Islet precursor cell (in vitro differentiated cells): Measurements from ENCODE around the gene KIF19.

Experiments
- DNase-seq: peaks from one replicate; pipeline ENCODE4 v3.0.0-alpha.2; 2018

The KIF19 gene

DNA sequence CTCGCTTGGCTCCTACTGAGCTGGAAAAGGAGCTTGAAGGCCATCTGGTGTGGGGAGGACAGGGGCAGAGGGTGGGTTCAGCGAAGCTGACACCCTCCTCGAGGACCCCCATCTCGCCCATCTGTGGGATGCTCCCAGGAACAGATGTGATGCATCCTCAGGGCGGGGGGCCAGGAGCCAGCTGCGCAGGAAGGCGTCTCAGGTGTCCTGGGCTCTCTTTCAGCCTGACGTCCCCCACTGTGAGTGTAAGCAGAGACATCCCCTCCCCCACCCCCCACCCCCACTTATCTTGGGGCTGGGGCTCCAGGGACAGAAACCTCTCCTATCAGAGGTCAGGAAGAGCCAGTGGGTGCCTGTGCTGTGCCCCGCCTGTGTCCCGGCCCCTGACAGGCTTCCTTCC is 16.2 kb downstream of the KIF19 start:
- no peak for DNase-seq

DNA sequence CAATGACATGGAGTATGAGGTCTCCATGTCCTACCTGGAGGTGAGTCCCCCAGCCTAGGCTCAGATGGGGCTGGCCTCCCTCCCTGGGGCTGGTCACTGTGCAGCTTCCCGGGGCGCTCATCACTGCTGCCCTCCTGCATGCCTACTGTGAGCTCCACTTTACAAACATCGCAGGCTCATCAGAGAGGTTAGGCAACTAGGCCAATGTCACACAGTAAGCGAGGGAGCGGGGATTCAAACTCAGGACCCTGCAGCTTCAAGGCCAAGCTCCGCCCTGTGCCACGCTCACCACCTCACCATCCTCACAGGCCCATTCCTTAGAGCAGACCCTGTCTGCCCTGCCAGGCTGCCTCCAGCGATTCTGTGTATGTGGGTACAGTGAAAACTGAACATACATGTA is 17.1 kb downstream of the KIF19 start:
- DNase-seq: no peak

DNA sequence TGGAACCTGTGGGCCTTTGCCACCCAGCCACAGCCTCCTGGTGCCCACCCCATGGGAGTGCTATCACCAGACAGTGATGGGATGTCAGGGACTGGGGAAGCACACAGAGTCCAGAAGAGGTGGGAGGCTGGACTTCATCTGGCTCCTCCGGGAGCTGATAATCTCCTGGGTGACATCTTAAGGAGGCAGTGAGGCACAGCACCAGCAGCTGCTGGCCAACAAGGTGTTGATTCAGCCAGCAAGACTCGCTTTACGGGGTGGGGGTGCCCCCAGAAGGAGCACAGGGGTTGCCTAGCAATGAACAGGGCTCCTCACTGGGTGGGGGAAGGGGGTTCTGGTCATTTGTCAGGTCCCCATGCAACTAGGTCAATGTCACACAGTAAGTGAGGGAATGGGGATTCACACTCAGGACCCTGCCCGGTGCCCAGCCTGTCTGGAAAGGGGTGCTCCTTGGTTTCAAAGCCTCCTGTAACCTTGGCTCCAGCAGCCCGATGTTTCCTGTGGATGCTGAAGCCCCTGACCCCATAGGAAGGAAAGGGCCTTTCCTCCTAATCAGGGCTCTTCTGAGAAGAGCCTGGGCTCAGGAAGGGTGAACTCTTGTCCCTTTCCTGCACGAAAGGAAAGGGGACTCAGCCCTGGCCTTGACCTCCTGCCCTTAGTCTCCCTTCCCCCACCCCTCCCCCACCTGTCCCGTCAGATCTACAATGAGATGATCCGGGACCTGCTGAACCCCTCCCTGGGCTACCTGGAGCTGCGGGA is 17.7 kb downstream of the KIF19 start:
- DNase-seq: no peak

DNA sequence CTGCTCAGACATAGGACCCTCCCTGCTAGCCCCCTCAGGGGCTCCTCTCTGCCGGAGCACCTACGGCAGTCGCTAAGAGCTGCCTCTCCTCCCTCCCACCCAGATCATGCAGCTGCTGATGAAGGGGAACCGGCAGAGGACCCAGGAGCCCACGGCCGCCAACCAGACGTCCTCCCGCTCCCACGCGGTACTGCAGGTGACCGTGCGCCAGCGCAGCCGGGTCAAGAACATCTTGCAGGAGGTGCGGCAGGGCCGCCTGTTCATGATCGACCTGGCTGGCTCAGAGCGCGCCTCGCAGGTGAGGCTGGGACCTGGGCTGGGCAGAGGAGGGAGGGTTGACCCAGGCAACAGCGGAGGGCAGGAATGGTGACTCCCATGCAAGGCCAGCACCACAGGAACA is 18.6 kb downstream of the KIF19 start:
- no peak for DNase-seq

GRCh38 chr17:74345433-74346241 is 19.6 kb downstream of the KIF19 start:
- no peak for DNase-seq

GRCh38 chr17:74347646-74348045 is 21.6 kb downstream of the KIF19 start:
- DNase-seq: no peak

GRCh38 chr17:74349120-74349519 is 23.1 kb downstream of the KIF19 start:
- no peak for DNase-seq

DNA sequence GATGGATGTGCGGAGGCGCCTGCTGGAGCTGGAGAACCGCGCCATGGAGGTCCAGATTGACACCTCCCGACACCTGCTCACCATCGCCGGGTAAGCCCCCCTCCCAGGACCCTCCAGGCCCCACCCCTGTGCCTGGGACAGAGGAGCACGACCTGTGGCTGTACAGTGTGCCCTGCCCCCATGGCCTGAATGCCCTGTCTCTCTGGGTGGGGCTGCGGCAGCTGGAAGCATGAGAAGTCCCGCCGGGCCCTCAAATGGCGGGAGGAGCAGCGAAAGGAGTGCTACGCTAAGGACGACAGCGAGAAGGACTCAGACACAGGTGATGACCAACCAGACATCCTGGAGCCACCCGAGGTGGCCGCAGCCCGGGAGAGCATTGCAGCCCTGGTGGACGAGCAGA is 24.5 kb downstream of the KIF19 start:
- no peak for DNase-seq

DNA sequence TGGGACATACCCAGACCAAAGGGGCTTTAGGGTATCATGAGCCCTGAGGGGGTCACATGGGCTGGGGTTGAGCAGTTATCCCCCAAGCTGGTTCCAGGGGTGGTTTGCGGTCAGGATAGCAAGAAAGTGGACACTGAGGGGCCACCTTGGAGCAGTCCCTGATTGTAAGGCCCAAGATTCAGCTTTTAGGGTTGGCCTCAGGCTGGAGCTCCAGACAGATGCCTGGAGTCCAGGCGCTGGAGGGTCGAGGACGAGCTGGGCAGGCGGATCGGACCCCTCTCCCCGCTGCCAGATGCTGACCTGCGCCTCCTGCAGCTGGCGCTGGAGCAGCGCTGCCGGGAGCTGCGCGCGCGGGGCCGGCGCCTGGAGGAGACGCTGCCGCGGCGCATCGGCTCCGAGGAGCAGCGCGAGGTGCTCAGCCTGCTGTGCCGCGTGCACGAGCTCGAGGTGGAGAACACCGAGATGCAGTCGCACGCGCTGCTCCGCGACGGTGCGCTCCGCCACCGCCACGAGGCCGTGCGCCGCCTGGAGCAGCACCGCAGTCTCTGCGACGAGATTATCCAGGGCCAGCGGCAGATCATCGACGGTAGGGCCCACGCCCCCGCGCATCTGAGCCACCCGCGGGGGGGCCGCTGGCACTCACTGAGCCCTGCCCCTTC is 25.7 kb downstream of the KIF19 start:
- DNase-seq: peak; percentile 78

GRCh38 chr17:74353446-74354060 is 27.5 kb downstream of the KIF19 start:
- DNase-seq: no peak

DNA sequence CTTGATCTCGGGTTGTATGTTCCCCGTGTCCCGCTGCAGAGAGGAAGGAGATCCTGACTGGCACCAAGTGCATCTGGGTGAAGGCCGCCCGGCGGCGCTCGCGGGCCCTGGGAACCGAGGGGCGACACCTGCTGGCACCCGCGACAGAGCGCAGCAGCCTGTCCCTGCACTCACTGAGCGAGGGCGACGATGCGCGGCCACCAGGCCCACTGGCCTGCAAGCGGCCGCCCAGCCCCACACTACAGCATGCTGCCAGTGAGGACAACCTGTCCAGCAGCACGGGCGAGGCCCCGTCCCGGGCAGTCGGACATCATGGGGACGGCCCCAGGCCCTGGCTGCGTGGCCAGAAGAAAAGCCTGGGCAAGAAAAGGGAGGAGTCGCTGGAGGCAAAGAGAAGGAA is 28.1 kb downstream of the KIF19 start:
- DNase-seq: peak; percentile 93

- no peak for DNase-seq
These were observed 28.5 kb downstream of the KIF19 start for GRCh38 chr17:74354561-74354960.

GRCh38 chr17:74355065-74355464 is 29.0 kb downstream of the KIF19 start:
- no peak for DNase-seq

DNA sequence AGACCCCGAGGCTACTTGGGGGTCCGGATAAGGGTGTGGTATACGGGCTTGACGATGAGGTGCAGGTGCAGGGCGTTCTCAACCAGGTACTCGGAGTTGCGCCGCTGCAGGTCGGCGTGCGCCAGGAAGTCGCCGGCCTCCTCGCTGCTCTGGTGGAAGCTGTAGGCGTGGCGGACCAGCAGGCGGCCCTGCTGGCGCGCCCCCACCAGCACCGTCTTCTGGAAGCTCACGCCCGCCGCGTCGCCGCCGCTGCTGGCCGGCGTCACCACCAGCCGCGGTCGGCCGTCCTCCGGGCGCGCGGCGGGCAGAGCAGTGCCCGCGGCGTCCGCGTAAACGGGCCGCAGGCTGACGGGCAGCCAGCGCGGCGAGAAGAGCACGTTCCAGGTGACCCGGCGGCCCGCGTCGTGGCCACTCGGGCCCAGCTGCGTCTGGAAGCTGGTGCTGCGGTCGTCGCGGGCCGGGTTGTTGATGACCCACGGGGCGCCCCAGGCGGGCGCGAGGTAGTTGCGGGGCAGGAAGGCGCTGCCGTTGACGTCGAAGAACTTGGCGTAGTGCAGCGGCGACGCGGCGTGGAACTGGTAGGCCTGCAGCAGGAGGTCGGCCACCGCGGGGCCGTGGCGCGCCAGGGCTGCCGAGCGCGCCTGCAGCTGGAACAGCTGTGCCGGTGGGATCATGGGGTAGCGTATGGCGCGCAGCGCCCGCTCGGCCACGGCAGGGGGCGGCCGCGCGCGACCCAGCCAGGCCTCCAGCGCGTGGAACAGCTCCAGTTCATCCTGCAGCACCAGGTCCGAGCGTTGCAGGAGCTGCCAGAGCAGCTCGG is 30.8 kb downstream of the KIF19 start:
- no peak for DNase-seq

DNA sequence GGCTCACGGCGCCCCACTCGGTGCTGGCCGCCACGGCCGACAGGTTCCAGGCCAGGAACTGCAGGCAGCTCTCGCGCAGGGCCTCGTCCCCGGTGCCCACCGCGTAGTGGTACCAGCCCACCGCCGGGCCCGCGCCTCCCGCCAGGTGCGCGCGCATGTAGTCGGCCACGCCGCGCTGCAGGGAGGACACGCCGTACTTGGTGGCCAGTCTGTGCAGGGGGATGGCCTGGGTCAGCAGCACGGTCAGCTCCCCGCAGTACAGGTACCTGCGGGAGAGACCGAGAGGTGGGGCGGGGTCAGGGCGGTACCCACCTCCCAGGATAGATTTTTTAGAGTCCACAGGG is 31.4 kb downstream of the KIF19 start:
- DNase-seq: no peak

DNA sequence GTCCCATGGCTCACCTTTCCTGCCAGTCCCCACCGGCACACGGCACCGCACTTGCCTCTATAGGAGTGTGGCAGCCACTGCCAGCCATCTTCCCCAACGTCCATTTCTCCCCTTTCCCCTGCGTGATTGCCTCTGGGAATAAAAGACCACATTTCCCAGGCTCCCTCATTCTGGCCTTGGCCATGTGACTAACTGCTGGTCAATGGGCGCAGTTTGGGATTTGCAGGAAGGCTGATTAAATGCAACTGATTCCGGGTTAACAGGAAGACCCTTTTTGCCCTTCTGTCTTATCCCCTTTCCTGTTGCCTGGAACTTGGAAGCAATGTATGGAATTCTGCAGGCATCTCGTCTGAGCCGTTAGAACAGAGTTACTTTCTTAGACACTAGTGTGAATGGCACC is 32.7 kb downstream of the KIF19 start:
- no peak for DNase-seq

- DNase-seq: no peak
These were observed 33.9 kb downstream of the KIF19 start for GRCh38 chr17:74359916-74360315.

DNA sequence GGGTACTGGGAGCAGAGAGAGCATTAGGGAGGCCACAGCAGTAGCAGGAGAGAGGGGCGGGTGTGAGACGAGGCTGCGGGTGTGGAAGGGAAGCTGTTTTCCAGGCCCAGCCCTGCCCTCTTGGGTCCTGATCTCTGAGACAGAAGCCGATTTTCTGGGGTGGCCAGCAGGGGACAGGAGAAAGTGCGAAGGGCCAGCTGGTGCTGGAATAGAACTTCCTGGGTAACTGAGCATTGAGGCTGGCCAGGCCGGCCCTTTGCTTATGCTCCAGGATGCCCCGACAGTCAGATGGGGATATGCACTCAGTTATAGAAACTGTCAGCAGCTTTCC is 34.8 kb downstream of the KIF19 start:
- no peak for DNase-seq

- DNase-seq: peak; percentile 92
These were observed 35.4 kb downstream of the KIF19 start, which contains the start of gene BTBD17 for GRCh38 chr17:74361230-74362068. Gene BTBD17, minus strand, starts transcription at chr17:74361868. Its CDS starts 49 bp downstream, at chr17:74361819.

DNA sequence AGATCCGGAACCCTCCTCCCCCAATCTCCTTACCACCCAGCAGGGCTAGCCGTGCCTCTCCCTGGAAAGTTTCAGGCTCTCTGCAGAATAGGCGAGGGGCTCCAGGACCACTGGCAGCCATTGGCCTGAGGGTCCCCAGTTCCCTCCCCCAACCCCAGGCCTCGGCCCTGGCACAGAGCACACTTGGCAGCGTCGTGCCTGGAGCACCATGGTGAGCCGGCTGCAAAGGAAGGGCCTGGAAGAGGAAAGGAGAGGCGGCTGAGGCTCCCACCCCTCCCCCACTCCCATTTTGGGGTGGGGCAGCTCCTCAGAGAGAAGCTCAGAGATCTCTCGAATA is 36.0 kb downstream of the KIF19 start:
- no peak for DNase-seq

DNA sequence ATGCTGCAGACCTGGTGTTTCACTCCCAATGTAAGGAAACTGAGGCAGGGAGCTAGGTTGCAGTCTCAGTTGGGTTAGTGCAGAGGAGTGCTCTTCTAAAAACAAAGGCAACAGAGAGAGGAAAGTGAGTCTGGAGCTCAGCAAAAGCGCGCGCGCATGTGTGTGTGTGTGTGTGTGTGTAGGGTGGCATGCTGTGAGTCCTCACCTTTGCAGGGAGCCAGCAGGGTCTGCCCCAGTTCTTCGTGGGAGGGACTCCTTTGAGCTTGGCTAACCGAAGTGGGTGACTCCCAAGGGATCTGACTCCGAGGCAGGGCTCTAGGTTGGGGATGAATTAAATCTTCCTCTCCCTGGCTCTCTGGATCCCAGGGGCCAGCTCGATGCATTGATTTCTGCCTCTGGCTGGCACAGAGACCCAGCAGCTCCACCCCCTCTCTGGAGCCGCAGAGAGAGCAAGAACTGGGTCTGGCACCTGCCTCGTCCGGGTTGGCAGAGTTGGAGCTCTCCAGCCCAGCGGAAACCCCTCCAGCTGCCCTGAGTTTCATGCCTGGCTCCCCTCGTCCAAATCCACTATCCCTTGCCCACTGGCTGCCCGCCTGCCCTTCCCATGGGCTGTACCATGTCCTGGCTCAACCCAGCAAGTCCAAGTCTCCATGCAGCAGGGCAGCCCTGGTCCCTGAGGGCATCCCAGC is 36.9 kb downstream of the KIF19 start:
- no peak for DNase-seq
